ENCODE measurements around the gene TMEM14C.
A peak's percentile ranks its signal among the peaks of the same experiment; 100 is the strongest.

The TMEM14C gene

DNA sequence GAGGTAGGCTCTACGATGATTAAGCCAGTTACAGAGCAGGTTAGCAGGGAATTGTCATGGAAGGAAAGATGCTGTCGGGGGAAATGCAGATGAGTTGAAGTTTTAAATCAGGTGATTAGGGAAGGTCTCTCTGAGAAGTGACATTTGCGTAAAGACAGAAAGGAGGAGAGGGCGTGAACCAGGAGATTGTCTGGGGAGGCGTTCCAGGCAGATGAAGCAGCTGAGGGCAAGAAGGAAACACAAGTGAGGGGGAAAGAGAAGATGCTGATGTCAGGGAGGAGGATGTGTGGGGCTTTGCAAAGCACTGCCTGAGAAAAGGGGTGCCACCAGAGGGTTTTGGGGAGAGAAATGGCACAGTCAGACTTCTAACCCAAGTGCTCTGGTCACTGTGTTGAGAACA, 22.2 kb downstream of the TMEM14C start:
- no peak overlapping the region for H3K27ac ChIP-seq (ENCODE audit: low read depth, low read length, poor library complexity, severe bottlenecking)
- no peaks in the 10 kb centered on the region for H3K9me2 ChIP-seq (ENCODE audit: low read depth, low read length)
- no peak overlapping the region for H3K4me3 ChIP-seq (ENCODE audit: low read depth, low read length, poor library complexity, severe bottlenecking)
- peaks cover 39% of the 10 kb centered on the region for H3K4me1 ChIP-seq (ENCODE audit: insufficient read depth, low read length, severe bottlenecking)
- H3K36me3 ChIP-seq (ENCODE audit: insufficient read depth, low read length): peaks cover 10% of the 10 kb centered on the region; the same call in 1 of the 2 replicates
- no peak overlapping the region for H3K9ac ChIP-seq (ENCODE audit: low read length)
- no peak overlapping the region for H3K4me2 ChIP-seq (ENCODE audit: low read length)
- no peaks in the 10 kb centered on the region for H4K20me1 ChIP-seq (ENCODE audit: insufficient read depth, low read length)
- H3F3A ChIP-seq (ENCODE audit: insufficient read depth, low read length): no peaks in the 10 kb centered on the region
- no peaks in the 10 kb centered on the region for H3K27me3 ChIP-seq (ENCODE audit: insufficient read depth, low read length)
- H2AFZ ChIP-seq (ENCODE audit: low read length): no peak overlapping the region
- no peaks in the 10 kb centered on the region for H3K9me3 ChIP-seq (ENCODE audit: low read length)
- TF ChIP-seq, protein P1, sequence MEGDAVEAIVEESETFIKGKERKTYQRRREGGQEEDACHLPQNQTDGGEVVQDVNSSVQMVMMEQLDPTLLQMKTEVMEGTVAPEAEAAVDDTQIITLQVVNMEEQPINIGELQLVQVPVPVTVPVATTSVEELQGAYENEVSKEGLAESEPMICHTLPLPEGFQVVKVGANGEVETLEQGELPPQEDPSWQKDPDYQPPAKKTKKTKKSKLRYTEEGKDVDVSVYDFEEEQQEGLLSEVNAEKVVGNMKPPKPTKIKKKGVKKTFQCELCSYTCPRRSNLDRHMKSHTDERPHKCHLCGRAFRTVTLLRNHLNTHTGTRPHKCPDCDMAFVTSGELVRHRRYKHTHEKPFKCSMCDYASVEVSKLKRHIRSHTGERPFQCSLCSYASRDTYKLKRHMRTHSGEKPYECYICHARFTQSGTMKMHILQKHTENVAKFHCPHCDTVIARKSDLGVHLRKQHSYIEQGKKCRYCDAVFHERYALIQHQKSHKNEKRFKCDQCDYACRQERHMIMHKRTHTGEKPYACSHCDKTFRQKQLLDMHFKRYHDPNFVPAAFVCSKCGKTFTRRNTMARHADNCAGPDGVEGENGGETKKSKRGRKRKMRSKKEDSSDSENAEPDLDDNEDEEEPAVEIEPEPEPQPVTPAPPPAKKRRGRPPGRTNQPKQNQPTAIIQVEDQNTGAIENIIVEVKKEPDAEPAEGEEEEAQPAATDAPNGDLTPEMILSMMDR (IDR thresholded peaks at IDR 0.05; ENCODE audit: low read length): no peak
- no peak for TF ChIP-seq EZH2 (IDR thresholded peaks at IDR 0.05; ENCODE audit: borderline replicate concordance, low read length)
- peaks cover 21% of the 10 kb centered on the region for H3K79me2 ChIP-seq (ENCODE audit: insufficient read depth, low read length)

DNA sequence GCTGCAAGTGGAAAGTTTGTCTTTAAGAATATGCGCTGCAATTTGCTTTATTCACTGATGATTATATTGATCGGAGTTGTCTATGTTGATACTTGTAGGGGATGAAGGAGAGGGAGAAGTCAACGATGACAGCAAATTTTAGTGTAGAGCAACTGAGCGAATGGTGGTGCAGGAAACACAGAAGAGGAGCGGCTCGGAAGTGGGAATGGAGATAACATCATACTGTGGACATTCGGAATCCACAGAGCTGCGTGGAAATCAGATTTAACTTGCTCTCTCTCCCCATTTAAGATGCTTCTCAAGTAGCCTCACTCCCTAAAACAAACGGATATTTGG, 24.0 kb downstream of the TMEM14C start:
- H3K27ac ChIP-seq (ENCODE audit: low read depth, low read length, poor library complexity, severe bottlenecking): peak overlapping the region; percentile 68
- H3K9me2 ChIP-seq (ENCODE audit: low read depth, low read length): no peaks in the 10 kb centered on the region
- H3K9me3 ChIP-seq (ENCODE audit: low read length): no peaks in the 10 kb centered on the region
- TF ChIP-seq, protein P1 (IDR thresholded peaks at IDR 0.05; ENCODE audit: low read length): no peak
- TF ChIP-seq EZH2 (IDR thresholded peaks at IDR 0.05; ENCODE audit: borderline replicate concordance, low read length): no peak
- peaks cover 41% of the 10 kb centered on the region for H3K4me1 ChIP-seq (ENCODE audit: insufficient read depth, low read length, severe bottlenecking)
- H3F3A ChIP-seq (ENCODE audit: insufficient read depth, low read length): no peaks in the 10 kb centered on the region
- H3K4me2 ChIP-seq (ENCODE audit: low read length): peak overlapping the region; percentile 93
- H3K27me3 ChIP-seq (ENCODE audit: insufficient read depth, low read length): no peaks in the 10 kb centered on the region
- peaks cover 27% of the 10 kb centered on the region for H3K36me3 ChIP-seq (ENCODE audit: insufficient read depth, low read length)
- H2AFZ ChIP-seq (ENCODE audit: low read length): peak overlapping the region; percentile 18; the same call in 1 of the 2 replicates
- H3K9ac ChIP-seq (ENCODE audit: low read length): peak overlapping the region; percentile 98
- no peaks in the 10 kb centered on the region for H4K20me1 ChIP-seq (ENCODE audit: insufficient read depth, low read length)
- peak overlapping the region; percentile 89 for H3K4me3 ChIP-seq (ENCODE audit: low read depth, low read length, poor library complexity, severe bottlenecking)
- H3K79me2 ChIP-seq (ENCODE audit: insufficient read depth, low read length): peaks cover 21% of the 10 kb centered on the region

DNA sequence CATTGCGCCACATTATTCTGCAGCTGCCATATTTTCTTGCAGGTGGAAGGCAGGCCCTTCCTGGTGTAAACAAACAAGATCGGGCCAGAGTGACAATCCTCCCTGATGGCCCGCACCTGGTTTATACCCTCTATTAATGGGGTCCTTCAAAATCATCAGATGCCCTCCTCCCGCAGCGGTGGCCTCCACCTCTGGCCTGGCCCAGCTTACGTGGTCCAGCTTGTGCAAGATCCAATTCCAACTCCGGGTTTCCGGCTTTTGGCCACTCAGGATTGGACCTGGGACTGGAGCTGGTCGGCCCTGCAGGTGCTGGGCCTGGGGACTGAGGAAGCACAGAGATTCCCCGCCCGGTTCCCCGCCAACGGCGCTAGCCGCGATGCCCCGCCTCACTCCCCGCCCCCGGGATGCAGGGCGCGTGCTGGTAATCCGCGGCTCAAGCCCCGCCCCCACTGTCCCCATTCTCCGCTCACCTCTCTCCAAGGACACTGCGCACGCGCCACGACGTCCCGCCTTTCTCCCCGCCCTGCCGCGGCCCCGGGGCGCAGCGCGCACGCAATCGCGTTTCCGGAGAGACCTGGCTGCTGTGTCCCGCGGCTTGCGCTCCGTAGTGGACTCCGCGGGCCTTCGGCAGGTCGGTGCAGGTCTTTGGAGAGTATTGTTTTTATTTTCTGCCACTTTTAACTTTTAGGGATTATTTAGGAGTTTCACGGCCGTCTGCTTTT, 24.5 kb downstream of the TMEM14C start, which contains the start of gene TMEM14B:
TSS of gene TMEM14B (plus strand) at position 555 of the 722 bp plus-strand sequence. CDS start 1,441 bp downstream, outside the sequence.
- peaks cover 41% of the 10 kb centered on the region for H3K4me1 ChIP-seq (ENCODE audit: insufficient read depth, low read length, severe bottlenecking)
- no peaks in the 10 kb centered on the region for H3F3A ChIP-seq (ENCODE audit: insufficient read depth, low read length)
- no peaks in the 10 kb centered on the region for H3K9me2 ChIP-seq (ENCODE audit: low read depth, low read length)
- peaks cover 21% of the 10 kb centered on the region for H3K79me2 ChIP-seq (ENCODE audit: insufficient read depth, low read length)
- H3K4me2 ChIP-seq (ENCODE audit: low read length): peak within 1 kb of the TSS; percentile 96
- peak within 1 kb of the TSS; percentile 68 for H3K27ac ChIP-seq (ENCODE audit: low read depth, low read length, poor library complexity, severe bottlenecking)
- peak within 1 kb of the TSS; percentile 98 for H3K9ac ChIP-seq (ENCODE audit: low read length)
- H3K36me3 ChIP-seq (ENCODE audit: insufficient read depth, low read length): peaks cover 31% of the 10 kb centered on the region
- no peak for TF ChIP-seq EZH2 (IDR thresholded peaks at IDR 0.05; ENCODE audit: borderline replicate concordance, low read length)
- TF ChIP-seq, protein P1 (IDR thresholded peaks at IDR 0.05; ENCODE audit: low read length): no peak
- peak within 1 kb of the TSS; percentile 89 for H3K4me3 ChIP-seq (ENCODE audit: low read depth, low read length, poor library complexity, severe bottlenecking)
- H4K20me1 ChIP-seq (ENCODE audit: insufficient read depth, low read length): no peaks in the 10 kb centered on the region
- H3K27me3 ChIP-seq (ENCODE audit: insufficient read depth, low read length): no peaks in the 10 kb centered on the region
- peak within 1 kb of the TSS; percentile 18; the same call in 1 of the 2 replicates for H2AFZ ChIP-seq (ENCODE audit: low read length)
- H3K9me3 ChIP-seq (ENCODE audit: low read length): no peaks in the 10 kb centered on the region
